Heart left ventricle (tissue), 16 donors: ENCODE results near the gene KCNK17. TPM values are rescaled to one million over a fixed set of nuclear protein-coding genes. Genes with fewer than 3 reads are reported as not detected.

ENCODE experiments used
- ATAC-seq, 4 donors: fragments of 200-7000 bp; cut with Tn5 transposase; one replicate each; pipeline ENCODE4 v1.9.1; 2020 to 2022; ENCODE audit warnings: moderate library complexity in 4 of 4, mild to moderate bottlenecking in 3 of 4, moderate number of reproducible peaks in 1 of 4
- DNase-seq, 5 donors: peaks; one replicate each; pipeline ENCODE4 v3.0.0-alpha.2; 2020
- H3K27ac ChIP-seq, 12 donors: fragments of 200-600 bp; sonication (generic) in 4 of 12; one replicate each; pipeline versions ENCODE4 v1.5.0 to v1.8.0; 2016 to 2022; ENCODE audit warnings: mild to moderate bottlenecking in 2 of 12
- H3K27me3 ChIP-seq, 9 donors: fragments of 200-600 bp; sonication (generic) in 2 of 9; one replicate each; pipeline versions ENCODE4 v1.5.1 to v1.8.0; 2016 to 2022; ENCODE audit warnings: mild to moderate bottlenecking in 3 of 9
- H3K36me3 ChIP-seq, 9 donors: fragments of 200-600 bp; sonication (generic) in 2 of 9; one replicate each; pipeline versions ENCODE4 v1.5.0 to v1.8.0; 2018 to 2022; ENCODE audit warnings: mild to moderate bottlenecking in 2 of 9
- H3K4me1 ChIP-seq, 12 donors: fragments of 200-600 bp; sonication (generic) in 4 of 12; one replicate each; pipeline versions ENCODE4 v1.5.0 to v1.8.0; 2016 to 2022; ENCODE audit warnings: mild to moderate bottlenecking in 3 of 12
- H3K4me3 ChIP-seq, 12 donors: fragments of 200-600 bp; sonication (generic) in 4 of 12; one replicate each; pipeline versions ENCODE4 v1.5.0 to v1.8.0; 2017 to 2022; ENCODE audit warnings: mild to moderate bottlenecking in 9 of 12, moderate library complexity in 4 of 12
- H3K9me3 ChIP-seq, 12 donors: fragments of 200-600 bp; sonication (generic) in 4 of 12; one replicate each; pipeline versions ENCODE4 v1.5.0 to v1.8.0; 2016 to 2022; ENCODE audit warnings: mild to moderate bottlenecking in 1 of 12
- POLR2A ChIP-seq, 2 donors: fragments of 450-650 bp; IDR thresholded peaks; one replicate each; pipeline ENCODE4 v1.6.1; 2017; ENCODE audit warnings: antibody characterized with exemption in 2 of 2, mild to moderate bottlenecking in 2 of 2, moderate library complexity in 2 of 2
- WGBS, 4 donors: extraction: QIAGEN DNeasy Blood & Tissue Kit in 2 of 4; methylation state at CpG; one replicate each; pipeline versions ENCODE4 v1.1.5 to v1.1.7; 2013 to 2018; 5-methylcytosine and 5-hydroxymethylcytosine counted together
- intact Hi-C, 10 donors: fragments of 100-400 bp; cut with DNase I; formaldehyde crosslinking; loops; one replicate each; pipeline versions ENCODE4 v1.11.1 to v1.14.2; 2022
- polyA plus RNA-seq, 2 donors: library from polyadenylated mRNA; stranded (reverse); fragments of 200-250 nt; gene quantifications; one replicate each; pipeline ENCODE4 v1.2.3, GENCODE V29; 2013
- total RNA-seq, 9 donors: library from RNA; depleted of rRNA in 2 of 9; stranded (reverse); fragments of >200 nt in 2 of 9; fragmentation: NEBNext Ultra II Directional in 3 of 9; extraction: Animal tissue kit (Norgen Biotek cat#: 25700) in 3 of 9; gene quantifications; one replicate each; pipeline versions ENCODE4 v1.1.0 to v1.2.4, GENCODE V29; 2016 to 2023
- TF ChIP-seq, protein P1 (sequence below), 12 donors: fragments of 200-600 bp; sonication (generic) in 4 of 12; IDR thresholded peaks; one replicate each; pipeline versions ENCODE4 v1.5.0 to v1.8.0; 2018 to 2022; ENCODE audit warnings: antibody characterized with exemption in 12 of 12, mild to moderate bottlenecking in 5 of 12
- donor health status: ischemic (EF 13 %, LVEDD 7.1; RV severe dilation, severe dysfunction).
- donor health status: healthy with polysubstance abuse.
- donor health status: DM: no; HTN: yes; CAD: no.
- donor health status: DM: no; HTN: no; CAD: no.
- donor health status: ischemic (EF 25% LVEDD 6.9; RV normal size, moderate dysfunction).
- donor health status: ischemic (EF 25% LVEDD 5.7; RV mildly dilated, moderate dysfunction).
- donor health status: healthy.
- donor health status: DM: yes; HTN: yes; CAD: no.
- donor health status: ischemic (EF 35%, LVEDD 5.7; RV mildly dilated, moderate dysfunction).
- donor health status: nonischemic (EF 11% LVEDD 7.7; RV severe dilation, severe dysfunction).
- donor health status: DM: yes; HTN: yes; CAD: no.
- donor health status: PGD.
- donor health status: ischemic (EF 29% LVEDD 5.4; RV normal size, mild dysfunction).
- donor health status: nonischemic (EF 23%, LVEDD 6.1; RV moderate dilation, normal function).

The KCNK17 gene
- total and polyA plus RNA-seq, 11 donors: 0.06 to 0.36 (median 0.22) TPM; not detected in 5

DNA sequence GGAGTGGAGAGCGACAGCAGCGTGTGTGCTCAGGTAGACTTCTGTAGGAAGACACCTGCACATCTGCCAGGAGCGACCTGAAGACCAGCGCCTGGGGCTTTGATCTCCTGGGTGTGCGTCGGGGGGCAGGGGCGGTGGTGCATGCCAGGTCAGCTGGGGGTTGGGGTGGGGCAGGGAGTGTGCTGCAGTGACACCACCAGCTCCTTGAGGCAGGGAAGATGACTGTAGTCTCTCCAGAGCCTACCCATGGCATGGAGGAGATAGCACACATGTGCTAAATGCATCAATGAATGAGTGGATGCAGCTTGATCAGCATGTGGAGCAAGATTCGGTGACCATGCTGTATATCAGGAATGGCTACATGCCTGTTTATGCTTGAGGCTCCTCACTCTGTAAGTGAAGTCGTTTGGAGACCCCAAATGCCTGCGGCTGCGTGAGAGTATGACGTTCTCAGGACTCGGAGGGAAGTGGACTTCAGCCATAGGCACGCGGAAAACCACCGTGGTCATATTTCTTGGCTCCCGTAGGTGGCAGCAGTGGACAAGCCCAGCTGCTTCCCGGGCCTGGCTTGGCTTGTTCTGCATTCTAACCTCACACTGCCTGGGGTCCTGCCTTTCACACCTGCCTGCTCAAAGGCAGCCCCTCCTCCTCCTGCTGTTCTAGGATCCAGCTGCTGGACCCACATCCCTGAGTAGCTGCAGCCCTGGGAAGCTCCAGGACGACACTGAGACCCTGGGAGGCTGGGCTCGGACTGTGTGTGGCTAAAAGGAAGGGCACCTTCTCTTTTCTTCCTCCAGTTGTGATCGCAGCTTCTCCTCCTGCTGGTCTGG, 47.7 kb upstream of the KCNK17 start:
- TF ChIP-seq, protein P1, sequence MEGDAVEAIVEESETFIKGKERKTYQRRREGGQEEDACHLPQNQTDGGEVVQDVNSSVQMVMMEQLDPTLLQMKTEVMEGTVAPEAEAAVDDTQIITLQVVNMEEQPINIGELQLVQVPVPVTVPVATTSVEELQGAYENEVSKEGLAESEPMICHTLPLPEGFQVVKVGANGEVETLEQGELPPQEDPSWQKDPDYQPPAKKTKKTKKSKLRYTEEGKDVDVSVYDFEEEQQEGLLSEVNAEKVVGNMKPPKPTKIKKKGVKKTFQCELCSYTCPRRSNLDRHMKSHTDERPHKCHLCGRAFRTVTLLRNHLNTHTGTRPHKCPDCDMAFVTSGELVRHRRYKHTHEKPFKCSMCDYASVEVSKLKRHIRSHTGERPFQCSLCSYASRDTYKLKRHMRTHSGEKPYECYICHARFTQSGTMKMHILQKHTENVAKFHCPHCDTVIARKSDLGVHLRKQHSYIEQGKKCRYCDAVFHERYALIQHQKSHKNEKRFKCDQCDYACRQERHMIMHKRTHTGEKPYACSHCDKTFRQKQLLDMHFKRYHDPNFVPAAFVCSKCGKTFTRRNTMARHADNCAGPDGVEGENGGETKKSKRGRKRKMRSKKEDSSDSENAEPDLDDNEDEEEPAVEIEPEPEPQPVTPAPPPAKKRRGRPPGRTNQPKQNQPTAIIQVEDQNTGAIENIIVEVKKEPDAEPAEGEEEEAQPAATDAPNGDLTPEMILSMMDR (IDR thresholded peaks at IDR 0.05): peak; percentile 64 to 82 (median 76)
- TF ChIP-seq POLR2A (IDR thresholded peaks at IDR 0.05): no peak
- Histone ChIP-seq H3K27me3 (peaks cover 0 to 8% (median 0%) of the 10 kb centered on the region in 9 donors), H3K4me1 (peaks cover 0 to 12% (median 3%) of the 10 kb centered on the region in 12 donors), H3K9me3 (no peaks in the 10 kb centered on the region), H3K27ac (no peak overlapping the region), H3K36me3 (no peaks in the 10 kb centered on the region), H3K4me3 (no peak overlapping the region)
- ATAC-seq: peak; percentile 27 to 89 (median 76)
- DNase-seq: peak; percentile 45 to 68 (median 61)
- WGBS, 4 donors: 32 to 45% (median 36%) methylated on average over 16 to 21 of the region's 21 CpGs
- intact Hi-C loops: loop anchor here in 8 of 10 donors (5.0 to 10.0 kb wide), 5 partner anchors 363 to 1673 kb away; partner anchors contain the start of genes KIF6 (in 1 of the 8) and UNC5CL (in 1 of the 8)

DNA sequence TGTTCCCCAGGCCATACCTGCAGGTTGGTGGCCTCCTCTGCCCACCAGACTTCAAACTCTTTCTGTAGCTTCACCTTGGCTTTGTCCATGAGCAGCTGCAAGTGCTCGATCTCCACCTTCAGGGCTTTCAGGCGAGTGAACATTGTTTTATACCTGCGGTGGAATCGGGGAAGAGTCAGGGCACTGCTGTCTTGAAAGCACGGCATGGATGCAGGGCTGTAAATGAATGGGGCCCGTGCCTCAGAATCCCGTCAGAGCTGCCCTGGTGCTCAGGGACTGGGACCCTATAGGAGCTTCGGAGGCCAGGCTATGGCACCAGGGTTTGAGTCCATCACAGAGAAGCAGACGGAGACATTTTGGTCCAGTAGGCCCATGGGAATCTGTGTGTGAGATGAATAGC, 46.2 kb upstream of the KCNK17 start:
- Histone ChIP-seq H3K36me3 (no peaks in the 10 kb centered on the region), H3K4me1 (peaks cover 0 to 12% (median 3%) of the 10 kb centered on the region in 12 donors), H3K27ac (no peak overlapping the region), H3K9me3 (no peaks in the 10 kb centered on the region), H3K27me3 (peaks cover 0 to 8% (median 0%) of the 10 kb centered on the region in 9 donors), H3K4me3 (no peak overlapping the region)
- ATAC-seq: no peak
- TF ChIP-seq, protein P1 (IDR thresholded peaks at IDR 0.05): no peak
- TF ChIP-seq POLR2A (IDR thresholded peaks at IDR 0.05): no peak
- no peak for DNase-seq
- 84 to 96% (median 91%) methylated on average over 9 of the region's 9 CpGs for WGBS, 4 donors
- intact Hi-C loops: loop anchor here in 8 of 10 donors (5.0 to 10.0 kb wide), 5 partner anchors 364 to 1674 kb away; partner anchors contain the start of genes KIF6 (in 1 of the 8) and UNC5CL (in 1 of the 8)

DNA sequence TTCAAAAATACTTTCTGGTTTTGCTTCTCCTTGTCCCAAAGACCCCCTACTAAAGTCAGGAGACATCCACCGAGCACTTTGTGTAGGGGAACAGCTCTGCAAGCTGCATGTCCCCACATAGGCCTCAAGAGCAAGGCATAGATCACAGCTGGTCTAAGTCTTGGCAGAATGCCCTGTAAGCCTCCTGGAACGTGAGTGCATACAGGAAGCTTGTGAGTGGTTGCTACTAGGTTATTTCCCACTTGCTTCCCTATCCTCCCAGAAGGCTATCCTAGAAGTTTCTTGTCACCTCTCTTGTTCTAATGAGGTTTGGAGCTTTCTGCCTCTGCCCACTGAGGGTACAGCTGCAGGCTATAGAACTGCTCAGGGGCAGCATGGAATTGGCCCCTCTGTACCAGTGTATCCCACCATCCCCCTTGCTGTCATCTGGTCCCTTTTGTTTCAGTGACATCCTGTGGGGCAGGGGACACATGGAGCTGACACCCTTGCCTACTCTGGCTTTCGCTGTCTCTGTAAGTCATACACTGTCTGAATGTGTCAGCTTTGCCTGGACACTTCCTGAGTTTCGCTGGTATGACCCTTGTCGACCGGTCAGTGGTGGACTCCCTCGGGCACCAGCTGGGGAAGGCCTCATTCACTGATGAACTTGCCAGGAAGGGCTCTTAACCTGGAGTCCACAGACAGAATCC, 43.9 kb upstream of the KCNK17 start:
- Histone ChIP-seq H3K36me3 (no peaks in the 10 kb centered on the region), H3K4me3 (no peak overlapping the region), H3K9me3 (no peaks in the 10 kb centered on the region), H3K27me3 (peaks cover 0 to 3% (median 0%) of the 10 kb centered on the region in 9 donors), H3K27ac (no peak overlapping the region), H3K4me1 (peaks cover 0 to 12% (median 3%) of the 10 kb centered on the region in 12 donors)
- no peak for TF ChIP-seq POLR2A (IDR thresholded peaks at IDR 0.05)
- TF ChIP-seq, protein P1 (IDR thresholded peaks at IDR 0.05): no peak
- intact Hi-C loops: loop anchor here in 1 of 10 donors (10.0 kb wide), 1 partner anchor 1677 kb away; the partner anchor contains the start of gene UNC5CL
- DNase-seq: peak in 3 of 5 donors; percentile 34 to 59 (median 51)
- WGBS, 4 donors: 44 to 59% (median 52%) methylated on average over 7 of the region's 7 CpGs
- ATAC-seq: peak in 3 of 4 donors; percentile 57 to 74 (median 70)
